HCT116 (cell line): ENCODE data around the gene GRAMD2A. TPM values are rescaled to one million over a fixed set of nuclear protein-coding genes. Genes with fewer than 3 reads are reported as not detected.

ENCODE experiments used
- ATAC-seq: fragments of 200-7000 bp; cut with Tn5 transposase; 2 replicates; pipeline ENCODE4 v1.9.1; 2020; ENCODE audit warnings: mild to moderate bottlenecking, moderate library complexity
- BruUV-seq: library from RNA; stranded (reverse); fragments of 400-500 nt; replicated peaks from 2 replicates; lab custom pipeline; 2021; lab: Mats Ljungman, UMichigan
- CTCF ChIA-PET: fragments of 300-600 bp; sonication (Branson Sonifier 250); formaldehyde crosslinking; loops from one replicate; lab custom pipeline; 2021; ENCODE audit warnings: antibody characterized with exemption; lab: Charles Lee
- POLR2A ChIA-PET: fragments of 300-600, 350-600 bp; sonication (Branson Sonifier 250); formaldehyde crosslinking; loops from one replicate; lab custom pipeline; 2021; ENCODE audit warnings: antibody characterized with exemption; lab: Charles Lee
- RAD21 ChIA-PET, 2 experiments: fragments of 300-600 bp; sonication (Branson Sonifier 250); formaldehyde crosslinking; loops; one replicate each; lab custom pipeline; 2023; ENCODE audit warnings: low total read pairs in 2 of 2; ENCODE audit not compliant: uncharacterized antibody in 2 of 2, unreplicated experiment in 2 of 2, low non-redundant PET in 1 of 2; lab: Charles Lee
- DNase-seq: peaks from one replicate; pipeline ENCODE4 v3.0.0-alpha.2; 2010; ENCODE audit warnings: low read depth, low spot score
- H2AFZ ChIP-seq: fragments of 200-600 bp; shearing (Covaris generic), sonication (generic); 2 replicates; pipeline ENCODE4 v1.6.1; 2017; ENCODE audit warnings: low read depth, mixed run types, mixed read lengths, antibody characterized with exemption, low read length; ENCODE audit not compliant: poor library complexity, severe bottlenecking
- H3K27ac ChIP-seq: 2 replicates; pipeline ENCODE4 v1.5.1; 2012; ENCODE audit warnings: low read depth, low read length
- H3K27me3 ChIP-seq: fragments of 200-600 bp; sonication (generic); 2 replicates; pipeline ENCODE4 v1.6.1; 2016; ENCODE audit warnings: mixed run types, low read length, mixed read lengths; ENCODE audit not compliant: insufficient read depth
- H3K36me3 ChIP-seq, 2 experiments: fragments of 200-500 bp in 1 of 2; fragments of 200-600 bp in 1 of 2; sonication (Bioruptor generic) in 1 of 2; sonication (generic) in 1 of 2; 2 replicates each; pipeline versions ENCODE4 v1.5.1 to v1.6.1; 2014 to 2016; ENCODE audit warnings: low read length in 2 of 2, inconsistent platforms in 1 of 2, mixed read lengths in 1 of 2, mixed run types in 1 of 2; ENCODE audit not compliant: insufficient read depth in 2 of 2, control insufficient read depth in 1 of 2
- H3K4me1 ChIP-seq, 2 experiments: fragments of 200-600 bp in 1 of 2; sonication (generic) in 1 of 2; 2 replicates each; pipeline versions ENCODE4 v1.5.1 to v1.6.1; 2012 to 2017; ENCODE audit warnings: low read length in 2 of 2, inconsistent platforms in 1 of 2, mild to moderate bottlenecking in 1 of 2, mixed read lengths in 1 of 2, mixed run types in 1 of 2, moderate library complexity in 1 of 2; ENCODE audit not compliant: insufficient read depth in 2 of 2, control insufficient read depth in 1 of 2
- H3K4me2 ChIP-seq: fragments of 200-600 bp; sonication (generic); 2 replicates; pipeline ENCODE4 v1.6.1; 2017; ENCODE audit warnings: mixed run types, low read length, mixed read lengths
- H3K4me3 ChIP-seq, 2 experiments: fragments of 200-600 bp in 1 of 2; sonication (generic) in 1 of 2; replicated peaks in 1 of 2; 2 replicates each; pipeline ENCODE4 v1.5.1; 2011 to 2016; ENCODE audit warnings: low read length in 2 of 2, control low read depth in 1 of 2, low read depth in 1 of 2, mild to moderate bottlenecking in 1 of 2, mixed read lengths in 1 of 2, mixed run types in 1 of 2
- H3K79me2 ChIP-seq: fragments of 200-600 bp; sonication (generic); 2 replicates; pipeline ENCODE4 v1.6.1; 2017; ENCODE audit warnings: mild to moderate bottlenecking, mixed run types, low read length, moderate library complexity, mixed read lengths; ENCODE audit not compliant: insufficient read depth
- H3K9ac ChIP-seq: fragments of 200-600 bp; sonication (generic); 2 replicates; pipeline ENCODE4 v1.6.1; 2016; ENCODE audit warnings: low read length, mixed read lengths
- H3K9me2 ChIP-seq: fragments of 200-600 bp; sonication (generic), shearing (Covaris generic); 2 replicates; pipeline ENCODE4 v1.6.1; 2017; ENCODE audit warnings: mixed run types, mild to moderate bottlenecking, moderate library complexity; ENCODE audit not compliant: insufficient read depth
- H3K9me3 ChIP-seq, 2 experiments: fragments of 200-500 bp in 1 of 2; fragments of 200-600 bp in 1 of 2; sonication (Bioruptor generic) in 1 of 2; sonication (generic) in 1 of 2; 2 replicates each; pipeline ENCODE4 v1.6.1; 2014 to 2017; ENCODE audit warnings: low read length in 2 of 2, mixed read lengths in 2 of 2, inconsistent platforms in 1 of 2, low read depth in 1 of 2, mild to moderate bottlenecking in 1 of 2, mixed run types in 1 of 2, moderate library complexity in 1 of 2; ENCODE audit not compliant: control insufficient read depth in 1 of 2, insufficient read depth in 1 of 2
- H4K20me1 ChIP-seq: fragments of 200-600 bp; sonication (generic), shearing (Covaris generic); 2 replicates; pipeline ENCODE4 v1.6.1; 2017; ENCODE audit warnings: mixed run types, mild to moderate bottlenecking, moderate library complexity; ENCODE audit not compliant: insufficient read depth
- RAD21 ChIP-seq: IDR thresholded peaks from 2 replicates; pipeline ENCODE4 v1.6.1; 2012; ENCODE audit warnings: low read depth, mild to moderate bottlenecking
- TCF7L2 ChIP-seq: IDR thresholded peaks from 2 replicates; pipeline ENCODE4 v1.7.0; 2011; ENCODE audit warnings: borderline replicate concordance, inconsistent platforms; ENCODE audit not compliant: insufficient read depth, insufficient read length; ENCODE audit errors: extremely low read depth
- intact Hi-C: fragments of 100-400 bp; cut with micrococcal nuclease; formaldehyde crosslinking; loops from 2 replicates; pipeline ENCODE4 v1.10.0; 2022
- total RNA-seq: library from RNA; stranded (reverse); gene quantifications from one replicate; pipeline ENCODE4 v1.2.1, GENCODE V29; 2021; ENCODE audit not compliant: unreplicated experiment

The GRAMD2A gene
- total RNA-seq, 1 experiment from 2014 or later, result 8.0 TPM

DNA sequence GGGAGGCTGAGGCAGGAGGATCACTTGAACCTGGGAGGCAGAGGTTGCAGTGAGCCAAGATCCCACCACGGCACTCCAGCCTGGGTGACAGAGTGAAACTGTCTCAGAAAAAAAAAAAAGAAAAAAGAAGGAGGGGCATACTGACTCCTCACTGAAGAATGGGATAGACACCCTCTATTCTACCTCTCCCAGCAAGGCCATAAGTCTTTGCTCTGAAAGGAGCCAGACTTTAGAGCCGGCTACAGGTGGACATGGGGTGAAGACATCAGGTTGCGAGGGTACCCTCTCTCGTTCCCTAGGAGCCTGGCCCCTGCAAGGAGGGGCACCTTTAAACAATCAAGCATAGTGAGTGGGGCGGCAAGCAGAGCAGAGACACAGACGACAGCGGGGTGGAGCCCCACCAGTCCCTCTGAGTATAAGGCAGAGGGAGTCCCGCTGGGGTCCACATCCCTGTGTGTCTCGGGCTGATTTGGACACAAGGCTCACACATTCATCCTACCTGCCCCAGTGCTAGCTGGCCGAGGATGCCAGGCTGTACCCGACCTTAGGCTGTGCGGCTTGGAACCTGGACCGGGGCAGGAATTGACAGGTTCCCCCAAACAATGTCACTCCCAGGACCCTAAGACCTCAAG is 1.1 kb downstream of the GRAMD2A start:
- H3K9ac ChIP-seq, result peak overlapping the region; percentile 74
- BruUV-seq, result no TSS peak
- H3K79me2 ChIP-seq, result no peaks in the 10 kb centered on the region
- DNase-seq (no peak), ATAC-seq (no peak)
- intact Hi-C loops, result no loop called here
- peak overlapping the region; percentile 64 to 78 for H3K4me3 ChIP-seq
- H4K20me1 ChIP-seq, result peaks cover 14% of the 10 kb centered on the region; the same call in 1 of the 2 replicates
- no peak overlapping the region for H2AFZ ChIP-seq
- peaks cover 13 to 23% of the 10 kb centered on the region in 2 experiments; a peak in 3 of 4 replicates for H3K36me3 ChIP-seq
- ChIA-PET RAD21 (interaction anchor here in 1 of 2 experiments (1.4 kb wide), 1 partner anchor 444 kb away, joined by 3 read pairs; no protein-coding TSS in a partner anchor), CTCF (no interaction called here)
- H3K4me2 ChIP-seq, result peak overlapping the region; percentile 93
- H3K9me2 ChIP-seq, result no peaks in the 10 kb centered on the region
- no peaks in the 10 kb centered on the region for H3K27me3 ChIP-seq
- no peaks in the 10 kb centered on the region for H3K9me3 ChIP-seq
- peaks cover 5 to 32% of the 10 kb centered on the region in 2 experiments; a peak in 3 of 4 replicates for H3K4me1 ChIP-seq
- H3K27ac ChIP-seq, result peak overlapping the region; percentile 63
- TF ChIP-seq RAD21, result no peak
- TF ChIP-seq, all 23 proteins: peak for 0
- POLR2A ChIA-PET, result interaction anchor here (0.7 to 1.4 kb wide), 2 partner anchors 30 to 91 kb away, joined by 4 read pairs; no protein-coding TSS in a partner anchor

DNA sequence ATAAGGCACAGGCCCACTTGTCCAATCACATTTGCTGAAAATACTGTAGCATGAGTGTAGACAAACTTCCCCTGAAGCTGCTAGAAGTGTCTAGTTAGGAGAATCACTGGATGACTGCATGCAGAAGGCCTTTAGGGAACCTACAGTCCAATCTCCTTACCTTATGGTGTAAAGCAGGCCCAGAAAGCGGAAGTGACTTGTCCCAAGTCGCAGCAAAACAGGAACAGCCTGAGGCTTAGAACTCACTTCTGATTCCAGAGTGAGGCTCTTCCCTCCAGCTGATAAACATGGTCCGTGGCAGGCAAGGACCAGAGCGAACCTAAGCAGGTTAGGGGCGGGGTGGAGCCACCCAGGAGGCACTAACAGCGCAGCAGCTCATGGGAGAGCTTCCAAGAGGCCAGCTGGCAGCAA is 2.5 kb downstream of the GRAMD2A start:
- RAD21 ChIA-PET, result no interaction called here
- H4K20me1 ChIP-seq, result peaks cover 4% of the 10 kb centered on the region; the same call in 1 of the 2 replicates
- no peaks in the 10 kb centered on the region for H3K9me3 ChIP-seq
- no peak for TF ChIP-seq TCF7L2
- H3K79me2 ChIP-seq, result no peaks in the 10 kb centered on the region
- H3K9ac ChIP-seq, result no peak overlapping the region
- H3K9me2 ChIP-seq, result no peaks in the 10 kb centered on the region
- no peak overlapping the region for H3K4me3 ChIP-seq
- POLR2A ChIA-PET, result no interaction called here
- H3K27ac ChIP-seq, result no peak overlapping the region
- H3K27me3 ChIP-seq, result no peaks in the 10 kb centered on the region
- no peak overlapping the region for H3K4me2 ChIP-seq
- intact Hi-C loops, result no loop called here
- no TSS peak for BruUV-seq
- DNase-seq (no peak), ATAC-seq (no peak)
- no peak overlapping the region for H2AFZ ChIP-seq
- H3K36me3 ChIP-seq, result peaks cover 10 to 13% of the 10 kb centered on the region in 2 experiments; a peak in 2 of 4 replicates
- CTCF ChIA-PET, result no interaction called here
- H3K4me1 ChIP-seq, result peaks cover 5 to 32% of the 10 kb centered on the region in 2 experiments; a peak in 3 of 4 replicates
